ENCODE data around the gene PRR7.

The PRR7 gene

DNA sequence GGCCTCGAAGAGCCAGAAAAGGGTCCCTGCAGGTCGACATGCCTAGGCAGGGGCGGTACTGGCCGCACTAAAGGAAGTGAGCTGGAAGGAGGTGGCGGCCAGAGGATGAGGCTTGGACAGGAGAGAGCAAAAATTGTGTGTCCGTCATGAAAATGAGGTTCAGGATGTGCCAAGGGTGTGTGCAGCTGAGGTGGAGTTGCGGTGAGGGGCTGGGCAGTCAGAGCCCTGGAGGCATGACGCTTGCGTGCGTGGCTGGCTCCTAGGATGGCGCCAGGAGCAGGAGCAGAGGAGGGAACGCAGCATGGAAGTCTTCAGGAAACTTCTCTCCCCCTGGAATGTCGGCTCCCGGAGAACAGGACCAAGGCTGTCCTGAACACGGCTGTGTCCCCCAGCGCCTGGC lies 56.3 kb downstream of the PRR7 start:
- no peak for DNase-seq

DNA sequence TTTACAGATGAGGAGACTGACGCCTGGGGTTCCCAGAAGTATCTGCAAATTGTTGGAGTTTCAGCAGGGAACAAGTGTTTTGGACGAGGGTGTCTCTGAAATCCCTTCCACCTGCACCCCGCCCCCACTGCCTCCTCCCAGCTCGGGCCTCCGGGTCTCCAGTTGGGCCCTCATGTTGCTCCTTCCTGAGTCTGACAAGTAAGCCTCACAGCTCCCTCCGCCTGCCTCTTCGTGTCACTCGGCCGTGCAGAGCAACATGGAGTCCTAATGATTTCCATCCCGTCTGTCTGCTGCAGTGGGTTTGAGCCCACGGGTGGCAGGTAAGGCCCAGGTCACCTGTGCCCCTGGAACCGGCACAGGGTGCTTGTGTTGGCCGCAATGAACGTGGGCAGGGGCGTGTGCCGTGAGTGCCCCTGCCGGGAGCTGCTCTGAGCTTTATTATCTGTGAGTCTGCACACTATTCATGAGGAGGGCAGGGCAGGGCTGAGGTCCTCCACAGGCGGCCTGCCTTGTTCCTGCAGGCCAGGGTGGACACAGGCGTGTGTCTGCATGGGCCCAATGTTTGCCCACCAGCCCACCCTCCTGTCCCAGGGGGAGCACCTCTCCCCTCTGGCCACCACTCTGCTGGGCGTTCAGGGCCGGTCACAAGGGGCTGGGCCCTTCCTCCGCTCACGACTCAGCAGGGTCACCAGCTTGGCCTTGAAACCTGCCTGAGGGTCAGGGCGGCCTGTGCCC lies 56.9 kb downstream of the PRR7 start:
- no peak for DNase-seq

DNA sequence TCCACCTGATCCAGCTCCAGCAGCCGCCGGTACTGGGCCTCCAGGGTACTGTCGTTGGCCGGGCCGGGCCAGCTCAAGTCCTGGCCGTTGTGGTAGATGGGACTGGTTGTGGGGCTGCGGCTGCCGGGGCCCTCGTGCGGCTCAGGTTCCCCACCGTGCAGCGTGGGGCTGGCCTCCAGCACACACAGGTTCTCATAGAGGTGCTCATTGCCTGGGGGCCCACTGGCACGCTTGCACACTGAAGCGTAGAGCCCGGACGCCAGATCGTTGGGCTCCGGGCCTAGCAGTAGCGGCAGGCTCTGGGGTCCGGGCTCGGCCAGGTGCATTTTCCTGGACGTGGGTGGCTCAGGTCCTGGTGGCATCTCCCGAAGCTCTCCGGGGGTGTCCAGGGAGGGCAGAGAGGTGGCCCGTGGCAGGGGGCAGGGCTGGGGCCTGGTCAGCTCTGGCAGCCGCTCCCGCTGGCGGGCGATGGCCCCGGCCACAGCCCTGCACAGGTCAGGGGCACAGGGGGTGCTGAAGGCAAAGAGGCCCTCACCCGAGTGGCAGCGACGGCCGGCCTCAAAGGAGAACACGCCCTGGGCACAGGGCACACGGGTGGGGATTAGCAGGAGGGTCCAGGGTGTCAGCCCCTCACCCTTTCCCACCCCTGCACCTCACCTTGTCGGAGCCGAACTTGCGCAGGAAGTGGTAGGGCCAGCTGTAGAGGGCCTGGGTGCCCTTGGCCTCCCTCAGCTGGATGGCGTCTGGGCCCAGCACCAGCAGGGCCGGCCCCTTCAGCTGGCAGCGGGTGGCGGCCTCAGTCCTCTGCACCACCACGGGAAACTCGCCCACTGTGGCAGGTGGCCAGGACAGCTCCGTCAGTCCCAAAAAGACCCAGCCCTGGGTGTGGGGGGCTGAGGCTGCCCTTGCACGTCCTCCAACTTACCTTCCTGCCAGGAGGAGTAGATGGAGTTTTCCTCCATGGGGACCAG lies 57.8 kb downstream of the PRR7 start:
- DNase-seq: no peak

DNA sequence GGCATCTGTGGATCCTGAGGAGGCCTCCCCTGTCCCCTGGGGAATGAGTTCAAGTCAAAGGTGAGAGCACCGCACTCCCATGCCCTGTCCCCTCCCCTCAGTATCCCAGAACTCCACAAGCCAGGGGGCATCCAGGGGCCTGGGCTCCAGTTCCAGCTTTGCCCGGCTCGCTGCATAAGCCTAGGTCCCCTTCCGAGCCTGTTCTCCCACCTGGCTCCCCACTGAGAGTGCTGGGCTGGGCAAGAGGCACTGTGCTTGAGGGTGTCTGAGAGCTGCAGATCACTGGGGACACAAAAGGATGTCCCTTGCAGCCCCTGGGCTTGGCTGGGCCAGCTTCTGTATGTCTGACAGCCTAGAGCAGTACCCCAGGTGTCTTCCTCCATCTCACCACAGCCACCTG lies 58.5 kb downstream of the PRR7 start:
- no peak for DNase-seq
